ENCODE results near the gene UQCC3. TPM values are rescaled to one million over a fixed set of nuclear protein-coding genes. Genes with fewer than 3 reads are reported as not detected.

UQCC3 gene
- total RNA-seq, 2 donors from 2014 or later, result 3.6 to 3.7 TPM

DNA sequence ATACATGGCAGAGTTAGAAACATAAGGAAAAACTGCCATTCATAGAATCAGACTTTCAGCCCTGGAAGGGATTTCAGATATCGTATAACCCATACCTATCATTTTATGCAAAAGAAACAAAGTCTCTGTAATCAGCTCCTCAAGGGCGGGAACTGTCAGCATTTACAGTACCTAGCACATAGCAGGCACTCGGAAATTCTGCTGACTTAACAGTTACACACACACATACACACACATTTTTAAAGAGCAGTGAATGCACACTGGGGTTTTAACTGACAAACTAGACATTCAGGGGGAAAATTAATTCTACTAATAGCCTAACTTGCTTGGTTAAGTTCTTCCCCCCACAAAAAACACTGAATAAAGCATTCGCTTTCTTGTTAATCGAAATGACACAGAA is 44.7 kb downstream of the UQCC3 start:
- intact Hi-C loops (cut with DNase I), result no loop called here
- DNase-seq (ENCODE audit: low spot score), result no peak

DNA sequence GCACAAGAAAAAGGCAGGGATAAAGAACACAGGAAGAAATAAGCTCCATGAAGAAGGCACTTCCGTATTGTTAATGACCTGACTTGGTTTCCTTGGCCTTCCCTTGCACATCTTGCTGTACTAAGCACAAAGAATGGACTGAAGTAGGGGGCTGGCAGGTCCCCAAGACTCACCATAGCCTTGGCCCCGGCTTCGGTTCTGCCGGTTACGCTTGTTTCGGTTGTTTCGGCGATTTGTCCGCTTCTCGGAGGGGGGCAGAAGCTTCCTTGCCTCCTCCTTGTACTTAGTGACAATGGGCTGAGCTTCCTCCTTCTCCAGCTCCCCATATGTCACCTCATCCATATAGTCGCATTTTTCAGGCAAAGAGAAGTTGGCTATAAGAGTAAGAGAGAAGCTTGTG is 45.3 kb downstream of the UQCC3 start:
- intact Hi-C loops (cut with DNase I), result no loop called here
- no peak for DNase-seq (ENCODE audit: low spot score)

DNA sequence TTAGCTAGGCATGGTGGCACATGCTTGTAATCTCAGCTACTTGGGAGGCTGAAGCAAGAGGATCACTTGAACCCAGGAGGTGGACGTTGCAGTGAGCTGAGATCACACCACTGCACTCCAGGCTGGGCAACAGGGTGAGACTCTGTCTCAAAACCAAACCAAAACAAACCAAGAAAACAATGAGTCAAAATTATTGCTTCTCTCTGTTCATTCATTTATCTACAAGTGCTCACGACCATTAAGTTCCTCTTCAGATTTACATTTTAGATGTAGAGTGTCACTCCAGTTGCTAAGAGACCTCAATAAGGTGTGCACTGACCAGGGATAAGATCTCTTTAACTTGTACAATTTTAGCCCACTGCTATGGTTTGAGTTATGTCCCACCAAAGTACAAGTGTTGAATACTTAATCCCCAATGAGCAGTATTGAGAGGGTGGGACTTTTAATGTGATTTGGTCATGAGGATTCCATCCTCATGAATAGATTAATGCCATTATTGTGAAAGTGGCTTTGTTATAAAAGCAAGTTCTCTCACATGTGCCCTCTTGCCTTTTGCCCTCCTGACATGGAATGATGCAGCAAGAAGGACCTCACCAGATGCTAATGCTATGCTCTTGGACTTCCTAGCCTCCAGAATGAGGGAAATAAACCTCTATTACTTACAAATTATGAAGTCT is 48.0 kb downstream of the UQCC3 start:
- DNase-seq (ENCODE audit: low spot score), result no peak
- intact Hi-C loops (cut with DNase I), result no loop called here

DNA sequence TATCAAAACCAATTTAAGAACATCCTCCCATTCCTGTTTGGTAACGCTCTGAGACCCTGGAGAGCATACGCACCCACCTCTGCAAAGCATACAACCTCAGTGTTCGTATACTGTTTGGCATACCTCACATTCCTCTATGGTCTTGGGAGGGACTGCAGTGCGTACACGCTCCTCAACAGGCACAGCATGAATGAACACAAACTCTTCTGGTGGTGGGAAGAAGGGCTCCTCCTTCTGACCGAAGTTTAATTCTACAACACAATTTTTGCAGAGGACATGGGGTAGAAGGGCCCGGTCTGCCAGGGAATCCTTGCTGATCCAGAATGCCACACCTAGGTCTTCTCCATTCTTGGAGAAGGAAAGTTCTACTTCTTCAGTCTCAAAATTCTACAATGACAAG is 50.5 kb downstream of the UQCC3 start:
- no peak for DNase-seq (ENCODE audit: low spot score)
- intact Hi-C loops (cut with DNase I), result no loop called here

Other genes with a start within 250 kb of the UQCC3 start
- gene AHNAK, start 124.9 kb upstream of the UQCC3 start, total RNA-seq, result 100 to 1,000 TPM; 938 to 955 TPM
- gene EEF1G, start 97.8 kb upstream of the UQCC3 start, total RNA-seq, result 100 to 1,000 TPM; 706 to 749 TPM
- gene TUT1, start 80.2 kb upstream of the UQCC3 start, total RNA-seq, result 10 to 100 TPM; 10.7 to 14.1 TPM
- 10 to 100 TPM; 56.5 to 67.2 TPM for gene MTA2, start 69.8 kb upstream of the UQCC3 start, total RNA-seq
- 10 to 100 TPM; 58.7 to 63.8 TPM for gene EML3, start 58.9 kb upstream of the UQCC3 start, total RNA-seq
- 1 to 10 TPM; 7.1 to 9.7 TPM for gene ROM1, start 58.4 kb upstream of the UQCC3 start, total RNA-seq
- 10 to 100 TPM; 23.7 to 26.6 TPM for gene B3GAT3, start 49.7 kb upstream of the UQCC3 start, total RNA-seq
- gene GANAB, start 25.1 kb upstream of the UQCC3 start, total RNA-seq, result 100 to 1,000 TPM; 206 to 240 TPM
- 10 to 100 TPM; 10.6 to 10.9 TPM for gene INTS5, start 18.4 kb upstream of the UQCC3 start, total RNA-seq
- 10 to 100 TPM; 27.4 to 35.9 TPM for gene C11orf98, start 6.5 kb upstream of the UQCC3 start, total RNA-seq
- gene CSKMT, start 6.4 kb upstream of the UQCC3 start, total RNA-seq, result 10 to 100 TPM in 1 of 2 donors, 1 to 10 TPM in 1; 8.5 to 10.5 TPM
- gene LBHD1, start 594 bp downstream of the UQCC3 start, total RNA-seq, result 1 to 10 TPM; 3.7 to 5.1 TPM
- gene UBXN1, start 7.4 kb downstream of the UQCC3 start, total RNA-seq, result 10 to 100 TPM; 74.8 to 76.1 TPM
- gene LRRN4CL, start 17.9 kb downstream of the UQCC3 start, total RNA-seq, result 10 to 100 TPM; 13.9 to 14.8 TPM
- gene BSCL2, start 35.8 kb downstream of the UQCC3 start, total RNA-seq, result 10 to 100 TPM; 30.6 to 54.8 TPM
- not detected for gene GNG3, start 36.0 kb downstream of the UQCC3 start, total RNA-seq
- 10 to 100 TPM; 45.5 to 45.9 TPM for gene HNRNPUL2, start 55.8 kb downstream of the UQCC3 start, total RNA-seq
- gene TTC9C, start 56.8 kb downstream of the UQCC3 start, total RNA-seq, result 10 to 100 TPM; 19.0 to 20.6 TPM
- 10 to 100 TPM in 1 of 2 donors, 1 to 10 TPM in 1; 6.2 to 12.3 TPM for gene ZBTB3, start 82.5 kb downstream of the UQCC3 start, total RNA-seq
- gene POLR2G, start 89.9 kb downstream of the UQCC3 start, total RNA-seq, result 10 to 100 TPM; 39.7 to 50.9 TPM
- 10 to 100 TPM; 11.3 to 12.9 TPM for gene TAF6L, start 99.7 kb downstream of the UQCC3 start, total RNA-seq
- 10 to 100 TPM; 23.7 to 33.0 TPM for gene TMEM179B, start 115.7 kb downstream of the UQCC3 start, total RNA-seq
- gene TMEM223, start 120.3 kb downstream of the UQCC3 start, total RNA-seq, result 1 to 10 TPM; 8.9 to 10.0 TPM
- gene NXF1, start 133.8 kb downstream of the UQCC3 start, total RNA-seq, result 10 to 100 TPM; 53.0 to 58.1 TPM
- gene STX5, start 160.4 kb downstream of the UQCC3 start, total RNA-seq, result 10 to 100 TPM; 32.8 to 34.0 TPM
- not detected for gene TEX54, start 161.2 kb downstream of the UQCC3 start, total RNA-seq
- gene WDR74, start 167.9 kb downstream of the UQCC3 start, total RNA-seq, result 10 to 100 TPM; 38.5 to 45.6 TPM
- gene SLC3A2, start 209.2 kb downstream of the UQCC3 start, total RNA-seq, result 100 to 1,000 TPM in 1 of 2 donors, 10 to 100 TPM in 1; 89.4 to 114 TPM
- not detected for gene CHRM1, start 249.7 kb downstream of the UQCC3 start, total RNA-seq

Data from posterior vena cava (tissue), 2 donors.